Measurements from ENCODE around the gene CPNE7. TPM values are rescaled to one million over a fixed set of nuclear protein-coding genes. Genes with fewer than 3 reads are reported as not detected.

Gene CPNE7
- total and polyA plus RNA-seq, 2 experiments from 2014 or later = 8.7 to 24.8 TPM

GRCh38 chr16:89540557-89540956, 35.0 kb upstream of the CPNE7 start:
- Histone ChIP-seq H2AFZ (no peak overlapping the region), H3K36me3 (replicated peaks; ENCODE audit: insufficient read depth, low read depth) (no peaks in the 10 kb centered on the region), H3K9me3 (ENCODE audit: low read depth) (no peaks in the 10 kb centered on the region), H3K4me2 (no peak overlapping the region), H3K27me3 (no peaks in the 10 kb centered on the region), H3K4me1 (ENCODE audit: insufficient read depth) (peaks cover 5% of the 10 kb centered on the region), H3K27ac (no peak overlapping the region), H3K79me2 (no peaks in the 10 kb centered on the region), H4K20me1 (ENCODE audit: insufficient read depth, poor library complexity, severe bottlenecking) (no peaks in the 10 kb centered on the region), H3K9me2 (replicated peaks; ENCODE audit: insufficient read depth) (no peaks in the 10 kb centered on the region), H3K4me3 (no peak overlapping the region)
- DNase-seq (ENCODE audit: low spot score) = no peak
- 91% methylated on average over 13 of the region's 13 CpGs for WGBS (ENCODE audit: low lambda C conversion rate, missing lambda C conversion rate)
- TF ChIP-seq CTCF (IDR thresholded peaks at IDR 0.05; ENCODE audit: poor library complexity) (no peak), EZH2phosphoT487 (IDR thresholded peaks at IDR 0.05; ENCODE audit: low read depth, severe bottlenecking, unreplicated experiment) (no peak), EZH2 (IDR thresholded peaks at IDR 0.05; ENCODE audit: borderline replicate concordance) (no peak)

- Histone ChIP-seq H3K36me3 (replicated peaks; ENCODE audit: insufficient read depth, low read depth) (no peaks in the 10 kb centered on the region), H3K27me3 (no peaks in the 10 kb centered on the region)
- no peak for DNase-seq (ENCODE audit: low spot score)
Observed at GRCh38 chr16:89541792-89542191, 33.8 kb upstream of the CPNE7 start.

GRCh38 chr16:89544113-89544512, 31.4 kb upstream of the CPNE7 start:
- no peak for TF ChIP-seq EZH2 (IDR thresholded peaks at IDR 0.05; ENCODE audit: borderline replicate concordance)
- TF ChIP-seq EZH2phosphoT487 (IDR thresholded peaks at IDR 0.05; ENCODE audit: low read depth, severe bottlenecking, unreplicated experiment) = no peak
- no peak for TF ChIP-seq CTCF (IDR thresholded peaks at IDR 0.05; ENCODE audit: poor library complexity)
- Histone ChIP-seq H3K27ac (no peak overlapping the region), H3K4me2 (no peak overlapping the region), H4K20me1 (ENCODE audit: insufficient read depth, poor library complexity, severe bottlenecking) (no peaks in the 10 kb centered on the region), H3K9me2 (replicated peaks; ENCODE audit: insufficient read depth) (no peaks in the 10 kb centered on the region), H3K9me3 (ENCODE audit: low read depth) (no peaks in the 10 kb centered on the region), H3K79me2 (no peaks in the 10 kb centered on the region), H3K36me3 (replicated peaks; ENCODE audit: insufficient read depth, low read depth) (no peaks in the 10 kb centered on the region), H3K27me3 (no peaks in the 10 kb centered on the region), H3K4me1 (ENCODE audit: insufficient read depth) (peaks cover 7% of the 10 kb centered on the region), H2AFZ (no peak overlapping the region), H3K4me3 (no peak overlapping the region)
- DNase-seq (ENCODE audit: low spot score) = no peak
- WGBS (ENCODE audit: low lambda C conversion rate, missing lambda C conversion rate) = 96% methylated on average over 11 of the region's 11 CpGs

More at GRCh38 chr16:89541792-89542191, 33.8 kb upstream of the CPNE7 start:
- no peaks in the 10 kb centered on the region for H3K9me2 ChIP-seq (replicated peaks; ENCODE audit: insufficient read depth)
- WGBS (ENCODE audit: low lambda C conversion rate, missing lambda C conversion rate) = 94% methylated on average over 14 of the region's 21 CpGs
- H3K4me3 ChIP-seq = no peak overlapping the region
- H3K4me1 ChIP-seq (ENCODE audit: insufficient read depth) = peaks cover 7% of the 10 kb centered on the region
- H3K4me2 ChIP-seq = no peak overlapping the region
- no peak overlapping the region for H3K27ac ChIP-seq
- H2AFZ ChIP-seq = no peak overlapping the region
- no peaks in the 10 kb centered on the region for H4K20me1 ChIP-seq (ENCODE audit: insufficient read depth, poor library complexity, severe bottlenecking)
- H3K79me2 ChIP-seq = no peaks in the 10 kb centered on the region
- no peaks in the 10 kb centered on the region for H3K9me3 ChIP-seq (ENCODE audit: low read depth)
- no peak for TF ChIP-seq EZH2phosphoT487 (IDR thresholded peaks at IDR 0.05; ENCODE audit: low read depth, severe bottlenecking, unreplicated experiment)
- no peak for TF ChIP-seq EZH2 (IDR thresholded peaks at IDR 0.05; ENCODE audit: borderline replicate concordance)
- no peak for TF ChIP-seq CTCF (IDR thresholded peaks at IDR 0.05; ENCODE audit: poor library complexity)

- TF ChIP-seq CTCF (IDR thresholded peaks at IDR 0.05; ENCODE audit: poor library complexity) = no peak
- no peak for TF ChIP-seq EZH2phosphoT487 (IDR thresholded peaks at IDR 0.05; ENCODE audit: low read depth, severe bottlenecking, unreplicated experiment)
- no peak for TF ChIP-seq EZH2 (IDR thresholded peaks at IDR 0.05; ENCODE audit: borderline replicate concordance)
- 95% methylated on average over 13 of the region's 13 CpGs for WGBS (ENCODE audit: low lambda C conversion rate, missing lambda C conversion rate)
- Histone ChIP-seq H4K20me1 (ENCODE audit: insufficient read depth, poor library complexity, severe bottlenecking) (no peaks in the 10 kb centered on the region), H3K27me3 (no peaks in the 10 kb centered on the region), H3K27ac (no peak overlapping the region), H2AFZ (no peak overlapping the region), H3K9me2 (replicated peaks; ENCODE audit: insufficient read depth) (no peaks in the 10 kb centered on the region), H3K4me2 (no peak overlapping the region), H3K4me1 (ENCODE audit: insufficient read depth) (peaks cover 7% of the 10 kb centered on the region), H3K79me2 (no peaks in the 10 kb centered on the region), H3K4me3 (no peak overlapping the region), H3K36me3 (replicated peaks; ENCODE audit: insufficient read depth, low read depth) (no peaks in the 10 kb centered on the region), H3K9me3 (ENCODE audit: low read depth) (no peaks in the 10 kb centered on the region)
- DNase-seq (ENCODE audit: low spot score) = no peak
Observed at GRCh38 chr16:89544713-89545043, 30.9 kb upstream of the CPNE7 start.
